ENCODE measurements around the gene PRIM2.
"Not testable (repeated sequence)": the region's sequence is repeated elsewhere in the genome, so short reads cannot be mapped to it uniquely, and the experiment has no call there.

Gene PRIM2

GRCh38 chr6:57327311-57327710 is 9.9 kb downstream of the PRIM2 start:
- Histone ChIP-seq H3K9me3 (ENCODE audit: control insufficient read depth, insufficient read depth, low read depth, low read length) (peaks cover 29% of the 10 kb centered on the region), H3K4me1 (ENCODE audit: control insufficient read depth, insufficient read depth, low read length) (no peaks in the 10 kb centered on the region), H3K36me3 (ENCODE audit: control insufficient read depth, insufficient read depth, low read length) (peaks cover 95% of the 10 kb centered on the region), H3K9ac (ENCODE audit: low read length) (no peak overlapping the region), H3K27me3 (ENCODE audit: control insufficient read depth, insufficient read depth, low read length) (no peaks in the 10 kb centered on the region), H3K4me3 (ENCODE audit: low read depth, low read length) (no peak overlapping the region), H3K27ac (ENCODE audit: low read depth, low read length) (no peak overlapping the region)

DNA sequence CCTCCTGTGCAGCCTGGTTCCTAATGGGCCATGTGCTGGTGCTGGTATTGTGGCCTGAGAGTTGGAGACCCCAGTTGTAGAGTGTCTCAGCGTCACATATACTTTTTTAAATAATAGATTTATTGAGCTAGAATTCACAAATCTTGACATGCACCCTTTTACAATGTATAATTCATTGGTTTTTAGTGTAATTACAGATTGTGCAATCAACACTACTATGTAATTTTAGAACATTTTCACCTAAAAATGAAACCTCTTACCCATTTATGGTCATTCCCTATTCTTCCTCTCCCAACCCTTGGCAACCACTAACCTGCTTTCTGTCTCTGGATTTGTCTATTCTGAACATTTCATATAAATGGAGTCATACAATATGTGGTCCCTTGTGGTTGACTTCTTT is 10.6 kb downstream of the PRIM2 start:
- H3K4me3 ChIP-seq (ENCODE audit: low read depth, low read length): no peak overlapping the region
- H3K27ac ChIP-seq (ENCODE audit: low read depth, low read length): no peak overlapping the region
- H3K9ac ChIP-seq (ENCODE audit: low read length): no peak overlapping the region
- H3K27me3 ChIP-seq (ENCODE audit: control insufficient read depth, insufficient read depth, low read length): no peaks in the 10 kb centered on the region
- peaks cover 93% of the 10 kb centered on the region for H3K36me3 ChIP-seq (ENCODE audit: control insufficient read depth, insufficient read depth, low read length)
- H3K4me1 ChIP-seq (ENCODE audit: control insufficient read depth, insufficient read depth, low read length): no peaks in the 10 kb centered on the region
- peaks cover 35% of the 10 kb centered on the region for H3K9me3 ChIP-seq (ENCODE audit: control insufficient read depth, insufficient read depth, low read depth, low read length)

- Histone ChIP-seq H3K4me3 (ENCODE audit: low read depth, low read length) (no peak overlapping the region), H3K27me3 (ENCODE audit: control insufficient read depth, insufficient read depth, low read length) (no peaks in the 10 kb centered on the region), H3K9me3 (ENCODE audit: control insufficient read depth, insufficient read depth, low read depth, low read length) (peaks cover 50% of the 10 kb centered on the region), H3K4me1 (ENCODE audit: control insufficient read depth, insufficient read depth, low read length) (no peaks in the 10 kb centered on the region), H3K36me3 (ENCODE audit: control insufficient read depth, insufficient read depth, low read length) (peaks cover 94% of the 10 kb centered on the region), H3K9ac (ENCODE audit: low read length) (no peak overlapping the region), H3K27ac (ENCODE audit: low read depth, low read length) (no peak overlapping the region)
Observed at GRCh38 chr6:57329933-57330332, 12.5 kb downstream of the PRIM2 start.

- peaks cover 8% of the 10 kb centered on the region; the same call in 1 of the 2 replicates for H3K4me1 ChIP-seq (ENCODE audit: control insufficient read depth, insufficient read depth, low read length)
- H3K9ac ChIP-seq (ENCODE audit: low read length): no peak overlapping the region
- H3K27ac ChIP-seq (ENCODE audit: low read depth, low read length): no peak overlapping the region
- H3K9me3 ChIP-seq (ENCODE audit: control insufficient read depth, insufficient read depth, low read depth, low read length): no peaks in the 10 kb centered on the region; the same call in 1 of the 2 replicates
- H3K36me3 ChIP-seq (ENCODE audit: control insufficient read depth, insufficient read depth, low read length): peaks cover 4% of the 10 kb centered on the region
- no peaks in the 10 kb centered on the region for H3K27me3 ChIP-seq (ENCODE audit: control insufficient read depth, insufficient read depth, low read length)
- no peak overlapping the region for H3K4me3 ChIP-seq (ENCODE audit: low read depth, low read length)
Observed at GRCh38 chr6:57342148-57342669, 24.8 kb downstream of the PRIM2 start.

DNA sequence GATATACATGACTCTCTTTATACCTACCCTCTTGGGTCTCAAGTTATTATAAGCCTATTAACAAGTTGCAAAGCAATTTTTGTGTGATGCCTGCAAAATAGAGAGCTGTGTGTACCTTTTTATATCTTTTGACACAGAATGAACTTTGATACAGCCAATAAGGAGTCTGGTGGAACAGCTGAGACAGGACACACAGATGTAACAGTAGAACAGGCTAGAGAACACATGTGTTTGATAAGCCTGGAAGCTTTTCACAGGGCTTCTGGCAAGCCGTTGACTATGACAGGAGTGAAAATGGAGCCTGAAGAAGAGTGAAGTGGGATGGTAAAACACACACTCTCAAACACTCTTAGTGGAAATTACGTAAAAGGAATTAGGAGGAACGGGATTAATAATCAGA is 25.9 kb downstream of the PRIM2 start:
- not testable (repeated sequence) for H3K27ac ChIP-seq (ENCODE audit: low read depth, low read length); H3K9ac ChIP-seq (ENCODE audit: low read length); H3K4me1 ChIP-seq (ENCODE audit: control insufficient read depth, insufficient read depth, low read length); H3K4me3 ChIP-seq (ENCODE audit: low read depth, low read length); H3K9me3 ChIP-seq (ENCODE audit: control insufficient read depth, insufficient read depth, low read depth, low read length); H3K27me3 ChIP-seq (ENCODE audit: control insufficient read depth, insufficient read depth, low read length); H3K36me3 ChIP-seq (ENCODE audit: control insufficient read depth, insufficient read depth, low read length)

DNA sequence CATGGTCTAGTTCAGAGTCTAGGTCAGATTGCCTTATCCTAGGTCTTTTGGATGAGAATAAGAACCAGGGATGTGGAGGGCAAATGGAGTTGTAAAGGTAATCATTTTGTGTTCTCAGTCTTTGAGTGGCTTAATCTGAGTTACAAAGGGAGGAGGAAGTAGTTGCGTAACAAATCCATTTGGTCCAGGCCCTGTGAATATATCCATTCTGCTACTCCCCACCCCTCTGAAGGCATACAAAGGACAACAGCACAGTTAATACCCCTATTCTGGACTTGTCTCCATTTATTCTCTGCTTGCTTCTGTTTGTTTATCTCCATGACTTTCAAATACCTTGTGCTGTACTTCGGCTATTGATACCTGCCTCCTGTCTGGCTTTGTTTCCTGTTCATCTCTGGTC is 29.3 kb downstream of the PRIM2 start:
- H3K27me3 ChIP-seq (ENCODE audit: control insufficient read depth, insufficient read depth, low read length); H3K9me3 ChIP-seq (ENCODE audit: control insufficient read depth, insufficient read depth, low read depth, low read length); H3K9ac ChIP-seq (ENCODE audit: low read length); H3K27ac ChIP-seq (ENCODE audit: low read depth, low read length); H3K4me3 ChIP-seq (ENCODE audit: low read depth, low read length); H3K4me1 ChIP-seq (ENCODE audit: control insufficient read depth, insufficient read depth, low read length); H3K36me3 ChIP-seq (ENCODE audit: control insufficient read depth, insufficient read depth, low read length): not testable (repeated sequence)

GRCh38 chr6:57347597-57347996 is 30.2 kb downstream of the PRIM2 start:
- H3K27me3 ChIP-seq (ENCODE audit: control insufficient read depth, insufficient read depth, low read length); H3K27ac ChIP-seq (ENCODE audit: low read depth, low read length); H3K9ac ChIP-seq (ENCODE audit: low read length); H3K36me3 ChIP-seq (ENCODE audit: control insufficient read depth, insufficient read depth, low read length); H3K4me1 ChIP-seq (ENCODE audit: control insufficient read depth, insufficient read depth, low read length); H3K4me3 ChIP-seq (ENCODE audit: low read depth, low read length); H3K9me3 ChIP-seq (ENCODE audit: control insufficient read depth, insufficient read depth, low read depth, low read length): not testable (repeated sequence)

GRCh38 chr6:57350443-57350842 is 33.0 kb downstream of the PRIM2 start:
- H3K9ac ChIP-seq (ENCODE audit: low read length); H3K27ac ChIP-seq (ENCODE audit: low read depth, low read length); H3K9me3 ChIP-seq (ENCODE audit: control insufficient read depth, insufficient read depth, low read depth, low read length); H3K4me3 ChIP-seq (ENCODE audit: low read depth, low read length); H3K27me3 ChIP-seq (ENCODE audit: control insufficient read depth, insufficient read depth, low read length); H3K36me3 ChIP-seq (ENCODE audit: control insufficient read depth, insufficient read depth, low read length); H3K4me1 ChIP-seq (ENCODE audit: control insufficient read depth, insufficient read depth, low read length): not testable (repeated sequence)

DNA sequence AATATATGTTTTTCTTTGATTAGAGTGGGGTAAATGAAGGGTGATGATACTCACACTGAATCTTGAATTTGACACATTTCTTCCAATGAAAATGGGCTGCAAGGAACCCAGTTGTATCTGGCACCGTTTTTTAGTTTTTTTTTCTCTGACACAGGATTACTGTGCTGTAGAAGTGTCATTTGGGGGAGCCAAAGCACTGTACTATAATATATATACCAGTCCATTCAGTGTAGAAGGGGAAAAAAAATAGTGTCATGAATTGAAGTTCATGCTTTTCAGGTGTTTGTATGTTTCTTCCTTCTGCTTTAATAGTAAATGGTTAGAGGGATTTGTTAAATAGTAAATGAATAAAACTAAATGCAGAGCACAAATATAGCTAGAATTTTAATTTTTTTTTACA is 35.2 kb downstream of the PRIM2 start:
- not testable (repeated sequence) for H3K9me3 ChIP-seq (ENCODE audit: control insufficient read depth, insufficient read depth, low read depth, low read length)

DNA sequence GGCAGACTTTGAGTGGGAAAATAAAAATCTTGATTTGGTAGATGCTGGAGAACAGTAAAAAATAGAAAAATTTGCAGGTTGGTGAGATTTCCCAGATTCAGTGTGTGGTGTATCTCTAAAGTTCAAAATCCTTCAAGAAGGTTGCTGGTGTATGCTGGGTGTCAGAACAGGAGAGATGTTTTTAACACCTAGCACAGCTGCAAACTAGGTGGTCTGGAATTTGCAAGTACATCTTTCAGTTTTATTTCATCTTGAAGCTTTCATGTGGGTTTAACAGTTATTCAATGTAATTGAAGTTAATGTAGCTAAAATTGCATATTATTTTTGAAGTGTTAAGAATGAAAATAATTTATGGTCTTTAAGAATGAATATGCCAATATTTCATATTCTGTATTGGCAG is 40.9 kb downstream of the PRIM2 start:
- H3K27ac ChIP-seq (ENCODE audit: low read depth, low read length); H3K4me1 ChIP-seq (ENCODE audit: control insufficient read depth, insufficient read depth, low read length); H3K27me3 ChIP-seq (ENCODE audit: control insufficient read depth, insufficient read depth, low read length); H3K4me3 ChIP-seq (ENCODE audit: low read depth, low read length); H3K9ac ChIP-seq (ENCODE audit: low read length); H3K36me3 ChIP-seq (ENCODE audit: control insufficient read depth, insufficient read depth, low read length); H3K9me3 ChIP-seq (ENCODE audit: control insufficient read depth, insufficient read depth, low read depth, low read length): not testable (repeated sequence)

More for the DNA sequence above, 35.2 kb downstream of the PRIM2 start:
- not testable (repeated sequence) for H3K36me3 ChIP-seq (ENCODE audit: control insufficient read depth, insufficient read depth, low read length); H3K27me3 ChIP-seq (ENCODE audit: control insufficient read depth, insufficient read depth, low read length); H3K4me3 ChIP-seq (ENCODE audit: low read depth, low read length); H3K4me1 ChIP-seq (ENCODE audit: control insufficient read depth, insufficient read depth, low read length); H3K27ac ChIP-seq (ENCODE audit: low read depth, low read length); H3K9ac ChIP-seq (ENCODE audit: low read length)

- not testable (repeated sequence) for H3K4me1 ChIP-seq (ENCODE audit: control insufficient read depth, insufficient read depth, low read length); H3K36me3 ChIP-seq (ENCODE audit: control insufficient read depth, insufficient read depth, low read length); H3K9ac ChIP-seq (ENCODE audit: low read length); H3K27me3 ChIP-seq (ENCODE audit: control insufficient read depth, insufficient read depth, low read length); H3K9me3 ChIP-seq (ENCODE audit: control insufficient read depth, insufficient read depth, low read depth, low read length); H3K27ac ChIP-seq (ENCODE audit: low read depth, low read length); H3K4me3 ChIP-seq (ENCODE audit: low read depth, low read length)
Observed at GRCh38 chr6:57359766-57360165, 42.3 kb downstream of the PRIM2 start.

GRCh38 chr6:57362340-57362739 is 44.9 kb downstream of the PRIM2 start:
- not testable (repeated sequence) for H3K36me3 ChIP-seq (ENCODE audit: control insufficient read depth, insufficient read depth, low read length); H3K9ac ChIP-seq (ENCODE audit: low read length); H3K27me3 ChIP-seq (ENCODE audit: control insufficient read depth, insufficient read depth, low read length); H3K4me3 ChIP-seq (ENCODE audit: low read depth, low read length); H3K4me1 ChIP-seq (ENCODE audit: control insufficient read depth, insufficient read depth, low read length); H3K9me3 ChIP-seq (ENCODE audit: control insufficient read depth, insufficient read depth, low read depth, low read length); H3K27ac ChIP-seq (ENCODE audit: low read depth, low read length)

All from HUES6 (cell line).